ENCODE data around the gene RAD51B. TPM values are rescaled to one million over a fixed set of nuclear protein-coding genes. Genes with fewer than 3 reads are reported as not detected.
A peak's percentile ranks its signal among the peaks of the same experiment; 100 is the strongest.

Gene RAD51B
- total RNA-seq, 1 experiment from 2014 or later, result 14.2 TPM

DNA sequence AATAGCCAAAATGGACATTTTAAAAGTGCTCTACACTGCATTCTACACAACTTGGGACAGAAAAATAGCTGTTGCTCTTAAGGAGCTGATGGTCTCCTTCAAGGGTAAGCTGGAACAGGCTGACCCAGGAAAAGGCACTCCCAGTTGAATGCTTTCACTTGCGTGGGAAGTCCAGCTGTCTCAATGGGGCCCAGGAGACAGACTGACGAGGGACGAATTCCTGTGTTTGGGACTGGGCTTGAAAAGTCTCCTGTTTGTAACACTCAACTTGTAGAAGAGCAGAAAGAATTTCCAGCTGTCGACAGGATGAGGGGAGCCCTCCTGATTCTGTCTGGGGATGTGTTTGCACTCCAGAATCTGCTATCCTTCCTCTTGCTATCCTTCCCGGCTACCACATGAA, 792.5 kb downstream of the RAD51B start:
- H3K9me3 Mint-ChIP-seq, result peaks cover 29% of the 10 kb centered on the region
- no peak overlapping the region for H3K4me3 Mint-ChIP-seq
- peaks cover 22% of the 10 kb centered on the region for H3K4me1 Mint-ChIP-seq
- POLR2A ChIA-PET, result no interaction called here
- TF ChIP-seq GABPB1 (CRISPR knock-in tag; IDR thresholded peaks at IDR 0.05) (no peak), FOXJ3 (CRISPR knock-in tag; IDR thresholded peaks at IDR 0.05; ENCODE audit: borderline replicate concordance) (no peak), ZNF396 (CRISPR knock-in tag; IDR thresholded peaks at IDR 0.05; ENCODE audit: borderline replicate concordance) (no peak), NFE2L1 (CRISPR knock-in tag; IDR thresholded peaks at IDR 0.05) (no peak), ZNF263 (CRISPR knock-in tag; IDR thresholded peaks at IDR 0.05; ENCODE audit: low read depth) (no peak), ZNF317 (CRISPR knock-in tag; IDR thresholded peaks at IDR 0.05; ENCODE audit: borderline replicate concordance, low read depth) (no peak), CREB1 (CRISPR knock-in tag; IDR thresholded peaks at IDR 0.05) (no peak), JUN (CRISPR knock-in tag; IDR thresholded peaks at IDR 0.05) (no peak)
- TF ChIP-seq, protein P1, sequence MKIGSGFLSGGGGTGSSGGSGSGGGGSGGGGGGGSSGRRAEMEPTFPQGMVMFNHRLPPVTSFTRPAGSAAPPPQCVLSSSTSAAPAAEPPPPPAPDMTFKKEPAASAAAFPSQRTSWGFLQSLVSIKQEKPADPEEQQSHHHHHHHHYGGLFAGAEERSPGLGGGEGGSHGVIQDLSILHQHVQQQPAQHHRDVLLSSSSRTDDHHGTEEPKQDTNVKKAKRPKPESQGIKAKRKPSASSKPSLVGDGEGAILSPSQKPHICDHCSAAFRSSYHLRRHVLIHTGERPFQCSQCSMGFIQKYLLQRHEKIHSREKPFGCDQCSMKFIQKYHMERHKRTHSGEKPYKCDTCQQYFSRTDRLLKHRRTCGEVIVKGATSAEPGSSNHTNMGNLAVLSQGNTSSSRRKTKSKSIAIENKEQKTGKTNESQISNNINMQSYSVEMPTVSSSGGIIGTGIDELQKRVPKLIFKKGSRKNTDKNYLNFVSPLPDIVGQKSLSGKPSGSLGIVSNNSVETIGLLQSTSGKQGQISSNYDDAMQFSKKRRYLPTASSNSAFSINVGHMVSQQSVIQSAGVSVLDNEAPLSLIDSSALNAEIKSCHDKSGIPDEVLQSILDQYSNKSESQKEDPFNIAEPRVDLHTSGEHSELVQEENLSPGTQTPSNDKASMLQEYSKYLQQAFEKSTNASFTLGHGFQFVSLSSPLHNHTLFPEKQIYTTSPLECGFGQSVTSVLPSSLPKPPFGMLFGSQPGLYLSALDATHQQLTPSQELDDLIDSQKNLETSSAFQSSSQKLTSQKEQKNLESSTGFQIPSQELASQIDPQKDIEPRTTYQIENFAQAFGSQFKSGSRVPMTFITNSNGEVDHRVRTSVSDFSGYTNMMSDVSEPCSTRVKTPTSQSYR (CRISPR knock-in tag; IDR thresholded peaks at IDR 0.05), result no peak
- TF ChIP-seq, protein P2, sequence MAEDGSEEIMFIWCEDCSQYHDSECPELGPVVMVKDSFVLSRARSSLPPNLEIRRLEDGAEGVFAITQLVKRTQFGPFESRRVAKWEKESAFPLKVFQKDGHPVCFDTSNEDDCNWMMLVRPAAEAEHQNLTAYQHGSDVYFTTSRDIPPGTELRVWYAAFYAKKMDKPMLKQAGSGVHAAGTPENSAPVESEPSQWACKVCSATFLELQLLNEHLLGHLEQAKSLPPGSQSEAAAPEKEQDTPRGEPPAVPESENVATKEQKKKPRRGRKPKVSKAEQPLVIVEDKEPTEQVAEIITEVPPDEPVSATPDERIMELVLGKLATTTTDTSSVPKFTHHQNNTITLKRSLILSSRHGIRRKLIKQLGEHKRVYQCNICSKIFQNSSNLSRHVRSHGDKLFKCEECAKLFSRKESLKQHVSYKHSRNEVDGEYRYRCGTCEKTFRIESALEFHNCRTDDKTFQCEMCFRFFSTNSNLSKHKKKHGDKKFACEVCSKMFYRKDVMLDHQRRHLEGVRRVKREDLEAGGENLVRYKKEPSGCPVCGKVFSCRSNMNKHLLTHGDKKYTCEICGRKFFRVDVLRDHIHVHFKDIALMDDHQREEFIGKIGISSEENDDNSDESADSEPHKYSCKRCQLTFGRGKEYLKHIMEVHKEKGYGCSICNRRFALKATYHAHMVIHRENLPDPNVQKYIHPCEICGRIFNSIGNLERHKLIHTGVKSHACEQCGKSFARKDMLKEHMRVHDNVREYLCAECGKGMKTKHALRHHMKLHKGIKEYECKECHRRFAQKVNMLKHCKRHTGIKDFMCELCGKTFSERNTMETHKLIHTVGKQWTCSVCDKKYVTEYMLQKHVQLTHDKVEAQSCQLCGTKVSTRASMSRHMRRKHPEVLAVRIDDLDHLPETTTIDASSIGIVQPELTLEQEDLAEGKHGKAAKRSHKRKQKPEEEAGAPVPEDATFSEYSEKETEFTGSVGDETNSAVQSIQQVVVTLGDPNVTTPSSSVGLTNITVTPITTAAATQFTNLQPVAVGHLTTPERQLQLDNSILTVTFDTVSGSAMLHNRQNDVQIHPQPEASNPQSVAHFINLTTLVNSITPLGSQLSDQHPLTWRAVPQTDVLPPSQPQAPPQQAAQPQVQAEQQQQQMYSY (CRISPR knock-in tag; IDR thresholded peaks at IDR 0.05), result no peak
- TF ChIP-seq, protein P3, sequence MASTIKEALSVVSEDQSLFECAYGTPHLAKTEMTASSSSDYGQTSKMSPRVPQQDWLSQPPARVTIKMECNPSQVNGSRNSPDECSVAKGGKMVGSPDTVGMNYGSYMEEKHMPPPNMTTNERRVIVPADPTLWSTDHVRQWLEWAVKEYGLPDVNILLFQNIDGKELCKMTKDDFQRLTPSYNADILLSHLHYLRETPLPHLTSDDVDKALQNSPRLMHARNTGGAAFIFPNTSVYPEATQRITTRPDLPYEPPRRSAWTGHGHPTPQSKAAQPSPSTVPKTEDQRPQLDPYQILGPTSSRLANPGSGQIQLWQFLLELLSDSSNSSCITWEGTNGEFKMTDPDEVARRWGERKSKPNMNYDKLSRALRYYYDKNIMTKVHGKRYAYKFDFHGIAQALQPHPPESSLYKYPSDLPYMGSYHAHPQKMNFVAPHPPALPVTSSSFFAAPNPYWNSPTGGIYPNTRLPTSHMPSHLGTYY (CRISPR knock-in tag; IDR thresholded peaks at IDR 0.05), result no peak
- CTCF ChIA-PET, result interaction anchor here (1.3 kb wide), 1 partner anchor 13 kb away, joined by 3 read pairs; no protein-coding TSS in a partner anchor
- no peak for ATAC-seq
- DNase-seq (ENCODE audit: low spot score), result no peak
- peaks cover 27% of the 10 kb centered on the region for H3K36me3 Mint-ChIP-seq
- H3K27me3 Mint-ChIP-seq (ENCODE audit: low read depth), result no peaks in the 10 kb centered on the region
- H3K27ac Mint-ChIP-seq, result no peak overlapping the region

DNA sequence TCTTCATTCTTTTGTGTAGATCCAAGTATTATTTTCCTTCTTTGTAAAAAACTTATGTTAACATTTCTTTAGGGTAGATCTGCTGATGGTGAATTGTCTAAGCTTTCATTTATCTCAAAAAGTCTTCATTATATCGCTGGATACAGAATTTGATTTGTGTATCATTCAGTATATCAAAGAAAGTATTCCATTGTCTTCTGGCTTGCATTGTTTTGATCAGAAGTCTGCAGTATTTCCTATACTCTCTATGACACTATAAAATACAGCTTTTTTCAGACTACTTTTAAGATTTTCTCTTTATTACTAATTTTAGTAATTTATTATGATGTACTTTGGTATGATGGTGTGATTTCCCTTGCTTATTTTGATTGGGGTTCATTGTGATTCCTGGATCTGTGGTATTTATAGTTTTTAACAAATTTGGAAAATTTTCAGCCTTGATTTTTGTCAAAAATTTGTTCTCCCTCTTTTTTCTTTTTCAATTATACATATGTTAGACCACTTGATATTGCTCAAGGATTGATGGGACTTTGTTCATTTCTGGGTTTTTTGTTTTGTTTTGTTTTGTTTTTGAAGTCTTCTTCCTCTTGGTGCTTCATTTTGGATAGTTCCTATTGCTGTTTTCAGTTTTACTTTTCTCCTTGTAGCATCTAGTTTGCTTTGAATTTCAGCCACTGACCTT, 796.8 kb downstream of the RAD51B start:
- TF ChIP-seq SOX15 (CRISPR knock-in tag; IDR thresholded peaks at IDR 0.05), result no peak
- no peak for TF ChIP-seq MYBL2 (CRISPR knock-in tag; IDR thresholded peaks at IDR 0.05)
- no peak for TF ChIP-seq JAZF1 (CRISPR knock-in tag; IDR thresholded peaks at IDR 0.05)
- no peak for TF ChIP-seq PRRX2 (CRISPR knock-in tag; IDR thresholded peaks at IDR 0.05)
- no peak for TF ChIP-seq RORB (CRISPR knock-in tag; IDR thresholded peaks at IDR 0.05)
- TF ChIP-seq ZNF317 (CRISPR knock-in tag; IDR thresholded peaks at IDR 0.05; ENCODE audit: borderline replicate concordance, low read depth), result peak; percentile 97
- Mint-ChIP-seq H3K4me1 (peaks cover 10% of the 10 kb centered on the region), H3K36me3 (peaks cover 43% of the 10 kb centered on the region), H3K4me3 (no peak overlapping the region), H3K9me3 (peaks cover 48% of the 10 kb centered on the region), H3K27ac (no peak overlapping the region), H3K27me3 (ENCODE audit: low read depth) (no peaks in the 10 kb centered on the region)
- DNase-seq (ENCODE audit: low spot score) (no peak), ATAC-seq (no peak)
- ChIA-PET CTCF (no interaction called here), POLR2A (interaction anchor here (0.8 kb wide), 1 partner anchor 12 kb away, joined by 3 read pairs; no protein-coding TSS in a partner anchor)
